ENCODE results near the gene PFDN2. TPM values are rescaled to one million over a fixed set of nuclear protein-coding genes. Genes with fewer than 3 reads are reported as not detected.

The PFDN2 gene
- total and polyA plus RNA-seq, 2 of the 8 experiments (the other 6 are each of a cell fraction or from before 2014, with no cell fraction given) = 66.2 to 71.2 TPM

GRCh38 chr1:161059293-161059692 lies 58.5 kb downstream of the PFDN2 start (continued):
- TF ChIP-seq POLR2AphosphoS5 (IDR thresholded peaks at IDR 0.05; ENCODE audit: low read depth, low read length) = no peak

Measured in H1 (cell line).